Measurements from ENCODE around the gene GAGE10.

DNA sequence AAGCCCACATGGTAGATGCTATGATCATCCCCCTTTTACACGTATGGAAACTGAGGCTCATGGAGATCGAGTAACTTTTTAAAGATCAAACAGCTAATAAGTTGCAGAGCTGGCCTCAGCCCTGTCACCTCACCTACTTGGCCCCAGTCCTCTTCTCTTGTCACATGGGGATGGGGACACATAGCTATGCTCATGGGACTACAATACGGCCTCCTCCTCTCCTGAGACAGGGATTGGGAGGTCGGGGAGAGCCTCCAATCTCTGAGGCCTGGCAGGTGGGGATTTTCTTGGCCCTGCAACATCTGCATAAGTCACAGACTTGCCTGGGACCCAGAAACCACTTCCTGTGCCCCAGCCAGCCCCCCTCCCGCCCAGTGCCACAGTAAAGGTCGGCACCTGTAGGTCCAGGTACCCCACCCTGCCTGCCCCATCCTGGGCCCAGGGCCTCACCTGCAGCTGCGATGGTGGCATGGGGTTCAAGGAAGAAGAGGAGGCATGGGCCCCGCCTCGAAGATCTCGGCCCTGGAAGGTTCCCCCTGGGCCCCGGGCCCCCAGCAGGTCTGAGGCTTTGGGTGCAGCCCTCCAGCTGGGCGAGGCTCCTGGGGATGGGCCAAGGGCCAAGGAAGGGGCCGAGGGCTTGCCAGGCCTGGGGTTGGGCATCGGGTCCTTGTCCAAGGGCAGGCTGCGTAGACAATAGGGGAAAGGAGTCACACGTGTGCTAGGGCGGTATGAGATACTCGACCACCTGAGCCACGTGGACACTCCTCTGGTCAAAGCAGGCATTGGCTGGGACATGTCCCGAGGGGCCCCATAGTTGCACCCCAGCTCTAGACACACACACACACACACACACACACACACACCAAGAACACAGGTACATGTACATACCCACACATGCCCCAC lies 45.3 kb upstream of the GAGE10 start:
- TF ChIP-seq EZH2 (IDR thresholded peaks at IDR 0.05; ENCODE audit: low read depth, unreplicated experiment): no peak
- no peak for TF ChIP-seq CTCF (conservative IDR thresholded peaks at IDR 0.05; ENCODE audit: low read depth in 2 of 2)
- TF ChIP-seq CREB1 (CRISPR knock-in tag; IDR thresholded peaks at IDR 0.05; ENCODE audit: low read depth): no peak
- TF ChIP-seq, protein P1, sequence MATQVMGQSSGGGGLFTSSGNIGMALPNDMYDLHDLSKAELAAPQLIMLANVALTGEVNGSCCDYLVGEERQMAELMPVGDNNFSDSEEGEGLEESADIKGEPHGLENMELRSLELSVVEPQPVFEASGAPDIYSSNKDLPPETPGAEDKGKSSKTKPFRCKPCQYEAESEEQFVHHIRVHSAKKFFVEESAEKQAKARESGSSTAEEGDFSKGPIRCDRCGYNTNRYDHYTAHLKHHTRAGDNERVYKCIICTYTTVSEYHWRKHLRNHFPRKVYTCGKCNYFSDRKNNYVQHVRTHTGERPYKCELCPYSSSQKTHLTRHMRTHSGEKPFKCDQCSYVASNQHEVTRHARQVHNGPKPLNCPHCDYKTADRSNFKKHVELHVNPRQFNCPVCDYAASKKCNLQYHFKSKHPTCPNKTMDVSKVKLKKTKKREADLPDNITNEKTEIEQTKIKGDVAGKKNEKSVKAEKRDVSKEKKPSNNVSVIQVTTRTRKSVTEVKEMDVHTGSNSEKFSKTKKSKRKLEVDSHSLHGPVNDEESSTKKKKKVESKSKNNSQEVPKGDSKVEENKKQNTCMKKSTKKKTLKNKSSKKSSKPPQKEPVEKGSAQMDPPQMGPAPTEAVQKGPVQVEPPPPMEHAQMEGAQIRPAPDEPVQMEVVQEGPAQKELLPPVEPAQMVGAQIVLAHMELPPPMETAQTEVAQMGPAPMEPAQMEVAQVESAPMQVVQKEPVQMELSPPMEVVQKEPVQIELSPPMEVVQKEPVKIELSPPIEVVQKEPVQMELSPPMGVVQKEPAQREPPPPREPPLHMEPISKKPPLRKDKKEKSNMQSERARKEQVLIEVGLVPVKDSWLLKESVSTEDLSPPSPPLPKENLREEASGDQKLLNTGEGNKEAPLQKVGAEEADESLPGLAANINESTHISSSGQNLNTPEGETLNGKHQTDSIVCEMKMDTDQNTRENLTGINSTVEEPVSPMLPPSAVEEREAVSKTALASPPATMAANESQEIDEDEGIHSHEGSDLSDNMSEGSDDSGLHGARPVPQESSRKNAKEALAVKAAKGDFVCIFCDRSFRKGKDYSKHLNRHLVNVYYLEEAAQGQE (IDR thresholded peaks at IDR 0.05; ENCODE audit: unreplicated experiment): no peak
- no peak for TF ChIP-seq POLR2AphosphoS5 (IDR thresholded peaks at IDR 0.05; ENCODE audit: low read depth)
- no peak for TF ChIP-seq JUNB (IDR thresholded peaks at IDR 0.05; ENCODE audit: unreplicated experiment)
- TF ChIP-seq ZNF114 (CRISPR knock-in tag; IDR thresholded peaks at IDR 0.05): no peak
- TF ChIP-seq EZH2phosphoT487 (IDR thresholded peaks at IDR 0.05; ENCODE audit: unreplicated experiment): no peak
- TF ChIP-seq, protein P2, sequence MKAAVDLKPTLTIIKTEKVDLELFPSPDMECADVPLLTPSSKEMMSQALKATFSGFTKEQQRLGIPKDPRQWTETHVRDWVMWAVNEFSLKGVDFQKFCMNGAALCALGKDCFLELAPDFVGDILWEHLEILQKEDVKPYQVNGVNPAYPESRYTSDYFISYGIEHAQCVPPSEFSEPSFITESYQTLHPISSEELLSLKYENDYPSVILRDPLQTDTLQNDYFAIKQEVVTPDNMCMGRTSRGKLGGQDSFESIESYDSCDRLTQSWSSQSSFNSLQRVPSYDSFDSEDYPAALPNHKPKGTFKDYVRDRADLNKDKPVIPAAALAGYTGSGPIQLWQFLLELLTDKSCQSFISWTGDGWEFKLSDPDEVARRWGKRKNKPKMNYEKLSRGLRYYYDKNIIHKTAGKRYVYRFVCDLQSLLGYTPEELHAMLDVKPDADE (IDR thresholded peaks at IDR 0.05): no peak
- no peak for TF ChIP-seq STAT1 (IDR thresholded peaks at IDR 0.05; ENCODE audit: unreplicated experiment)

Data from GM23338 (cell line).